ENCODE results near the gene PTPDC1.

PTPDC1 gene

DNA sequence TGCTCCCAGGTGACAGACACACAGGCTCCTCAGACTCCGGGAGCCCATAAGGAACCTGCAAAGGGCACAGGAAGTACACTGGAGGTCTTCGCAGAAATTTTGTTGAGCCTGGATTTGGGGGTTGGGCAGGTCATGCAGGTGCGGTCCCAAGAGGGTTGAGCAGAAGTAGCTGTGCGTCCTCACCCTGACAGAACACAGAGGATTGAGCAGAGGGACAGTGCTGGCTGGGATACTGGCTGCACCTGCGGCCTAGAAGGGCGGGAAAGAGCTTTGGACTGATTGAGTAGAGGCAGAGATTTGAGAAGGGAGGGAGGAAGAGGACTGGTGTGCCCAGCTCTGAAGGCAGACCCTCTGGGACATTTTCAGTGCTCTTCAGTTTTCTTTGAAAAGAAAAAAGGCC lies 65.4 kb downstream of the PTPDC1 start:
- TF ChIP-seq, protein P1, sequence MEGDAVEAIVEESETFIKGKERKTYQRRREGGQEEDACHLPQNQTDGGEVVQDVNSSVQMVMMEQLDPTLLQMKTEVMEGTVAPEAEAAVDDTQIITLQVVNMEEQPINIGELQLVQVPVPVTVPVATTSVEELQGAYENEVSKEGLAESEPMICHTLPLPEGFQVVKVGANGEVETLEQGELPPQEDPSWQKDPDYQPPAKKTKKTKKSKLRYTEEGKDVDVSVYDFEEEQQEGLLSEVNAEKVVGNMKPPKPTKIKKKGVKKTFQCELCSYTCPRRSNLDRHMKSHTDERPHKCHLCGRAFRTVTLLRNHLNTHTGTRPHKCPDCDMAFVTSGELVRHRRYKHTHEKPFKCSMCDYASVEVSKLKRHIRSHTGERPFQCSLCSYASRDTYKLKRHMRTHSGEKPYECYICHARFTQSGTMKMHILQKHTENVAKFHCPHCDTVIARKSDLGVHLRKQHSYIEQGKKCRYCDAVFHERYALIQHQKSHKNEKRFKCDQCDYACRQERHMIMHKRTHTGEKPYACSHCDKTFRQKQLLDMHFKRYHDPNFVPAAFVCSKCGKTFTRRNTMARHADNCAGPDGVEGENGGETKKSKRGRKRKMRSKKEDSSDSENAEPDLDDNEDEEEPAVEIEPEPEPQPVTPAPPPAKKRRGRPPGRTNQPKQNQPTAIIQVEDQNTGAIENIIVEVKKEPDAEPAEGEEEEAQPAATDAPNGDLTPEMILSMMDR (IDR thresholded peaks at IDR 0.05), result no peak

DNA sequence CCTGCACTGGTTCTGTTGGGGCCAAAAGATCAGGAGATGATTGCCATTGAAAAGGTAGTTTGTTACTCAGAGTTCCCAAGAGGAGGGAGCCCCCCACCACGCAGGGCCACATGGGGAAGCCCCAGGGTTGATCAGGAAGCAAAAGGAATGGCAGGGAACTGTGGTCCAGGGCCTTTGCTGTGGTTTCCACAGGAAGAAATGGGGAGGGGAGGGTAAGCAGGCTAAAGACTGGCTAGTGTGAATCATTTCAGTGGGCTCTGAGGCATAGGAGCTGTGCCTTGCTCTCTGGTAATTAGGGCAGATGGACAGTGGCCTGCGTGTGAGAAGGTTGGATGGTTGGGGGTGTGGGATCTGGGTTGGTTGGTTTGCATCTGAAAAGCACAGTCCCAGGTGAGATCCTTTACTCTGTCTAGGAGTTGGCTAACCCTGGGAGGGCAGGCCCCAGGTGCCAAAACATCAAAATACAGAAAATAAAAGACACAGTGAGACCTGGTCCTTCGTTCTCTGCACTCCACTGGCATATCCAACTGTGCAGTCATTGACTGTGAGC lies 66.1 kb downstream of the PTPDC1 start:
- TF ChIP-seq, protein P1 (IDR thresholded peaks at IDR 0.05), result no peak

GRCh38 chr9:94150890-94151650 lies 66.8 kb downstream of the PTPDC1 start:
- TF ChIP-seq, protein P1 (IDR thresholded peaks at IDR 0.05), result no peak

GRCh38 chr9:94153905-94154304 lies 69.6 kb downstream of the PTPDC1 start:
- TF ChIP-seq, protein P1 (IDR thresholded peaks at IDR 0.05), result no peak

GRCh38 chr9:94156348-94157049 lies 72.2 kb downstream of the PTPDC1 start:
- TF ChIP-seq, protein P1 (IDR thresholded peaks at IDR 0.05), result no peak

DNA sequence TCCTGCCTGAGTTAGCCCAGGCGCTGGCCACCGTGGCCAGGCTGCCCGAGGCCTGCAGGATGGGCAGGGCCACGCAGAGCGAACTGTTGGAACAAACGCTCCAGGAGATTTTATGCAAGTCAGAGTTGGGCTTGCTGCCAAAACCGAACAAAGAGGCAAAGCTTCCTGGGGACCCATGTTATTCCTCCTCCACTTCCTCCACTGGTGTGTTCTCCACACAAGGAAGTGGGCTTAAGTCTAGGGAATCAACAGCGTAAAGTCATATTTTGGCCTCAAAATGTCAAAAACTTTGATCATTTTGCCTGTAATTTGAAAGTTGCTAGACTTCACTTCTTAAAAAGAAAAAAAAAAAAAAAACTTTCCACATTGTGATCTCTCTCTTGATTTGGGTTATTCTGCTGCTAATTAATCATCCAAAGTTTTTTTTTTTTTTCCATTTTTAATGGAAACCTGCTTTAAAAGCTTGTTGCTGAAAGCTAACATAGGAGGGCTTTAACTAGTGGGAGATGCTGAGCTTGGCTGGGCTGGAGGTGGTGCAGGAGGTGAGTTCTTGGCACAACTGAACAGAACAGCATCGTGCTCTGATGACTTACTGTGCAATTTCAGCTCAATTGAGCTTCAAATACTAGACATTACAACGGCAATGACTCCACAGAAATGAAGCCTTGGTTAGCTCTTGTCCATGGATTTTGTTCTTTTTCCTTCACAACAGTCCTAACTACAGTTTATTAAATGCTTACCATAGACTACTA lies 73.0 kb downstream of the PTPDC1 start:
- TF ChIP-seq, protein P1 (IDR thresholded peaks at IDR 0.05), result no peak

Data from LNCAP (cell line).